Astrocyte of the cerebellum (primary cell): ENCODE measurements around the gene ZDHHC1.
"Not testable (repeated sequence)": the region's sequence is repeated elsewhere in the genome, so short reads cannot be mapped to it uniquely, and the experiment has no call there.

Source experiments
- DNase-seq: peaks from one replicate; pipeline ENCODE4 v3.0.0-alpha.2; 2011; ENCODE audit warnings: low read depth
- H3K4me3 ChIP-seq: 2 replicates; pipeline ENCODE4 v1.5.1; 2011; ENCODE audit warnings: mild to moderate bottlenecking, low read depth, low read length, moderate library complexity
- in situ Hi-C: cut with HindIII; loops from 2 replicates; pipeline ENCODE4 v1.10.0; 2017; ENCODE audit warnings: low sequenced_read_pairs
- TF ChIP-seq, protein P1 (sequence below): IDR thresholded peaks from 2 replicates; pipeline ENCODE4 v1.5.1; 2012; ENCODE audit warnings: low read length, low read depth, moderate library complexity, mild to moderate bottlenecking; ENCODE audit errors: missing control alignments

Gene ZDHHC1

DNA sequence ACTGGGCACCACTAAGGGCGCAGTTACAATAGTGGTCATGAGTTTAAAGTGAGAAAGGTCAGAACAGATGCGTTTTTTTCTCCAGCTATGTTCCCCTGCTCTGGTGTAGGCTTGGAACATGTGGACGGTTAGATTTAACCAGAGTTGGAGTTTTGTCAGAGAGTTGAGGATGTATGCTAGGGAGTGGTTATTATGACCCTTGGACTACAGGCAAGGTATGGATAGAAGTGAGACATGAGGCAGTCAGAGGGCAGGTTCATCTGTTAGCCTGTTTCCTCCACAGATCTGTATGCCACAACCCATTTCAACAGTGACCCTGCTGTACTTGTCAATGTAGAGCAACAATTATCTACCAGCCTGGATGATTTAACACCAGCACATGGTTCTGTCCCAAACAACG lies 45.6 kb downstream of the ZDHHC1 start:
- H3K4me3 ChIP-seq, result no peak overlapping the region
- in situ Hi-C loops, result no loop called here
- TF ChIP-seq, protein P1, sequence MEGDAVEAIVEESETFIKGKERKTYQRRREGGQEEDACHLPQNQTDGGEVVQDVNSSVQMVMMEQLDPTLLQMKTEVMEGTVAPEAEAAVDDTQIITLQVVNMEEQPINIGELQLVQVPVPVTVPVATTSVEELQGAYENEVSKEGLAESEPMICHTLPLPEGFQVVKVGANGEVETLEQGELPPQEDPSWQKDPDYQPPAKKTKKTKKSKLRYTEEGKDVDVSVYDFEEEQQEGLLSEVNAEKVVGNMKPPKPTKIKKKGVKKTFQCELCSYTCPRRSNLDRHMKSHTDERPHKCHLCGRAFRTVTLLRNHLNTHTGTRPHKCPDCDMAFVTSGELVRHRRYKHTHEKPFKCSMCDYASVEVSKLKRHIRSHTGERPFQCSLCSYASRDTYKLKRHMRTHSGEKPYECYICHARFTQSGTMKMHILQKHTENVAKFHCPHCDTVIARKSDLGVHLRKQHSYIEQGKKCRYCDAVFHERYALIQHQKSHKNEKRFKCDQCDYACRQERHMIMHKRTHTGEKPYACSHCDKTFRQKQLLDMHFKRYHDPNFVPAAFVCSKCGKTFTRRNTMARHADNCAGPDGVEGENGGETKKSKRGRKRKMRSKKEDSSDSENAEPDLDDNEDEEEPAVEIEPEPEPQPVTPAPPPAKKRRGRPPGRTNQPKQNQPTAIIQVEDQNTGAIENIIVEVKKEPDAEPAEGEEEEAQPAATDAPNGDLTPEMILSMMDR, result no peak
- no peak for DNase-seq

DNA sequence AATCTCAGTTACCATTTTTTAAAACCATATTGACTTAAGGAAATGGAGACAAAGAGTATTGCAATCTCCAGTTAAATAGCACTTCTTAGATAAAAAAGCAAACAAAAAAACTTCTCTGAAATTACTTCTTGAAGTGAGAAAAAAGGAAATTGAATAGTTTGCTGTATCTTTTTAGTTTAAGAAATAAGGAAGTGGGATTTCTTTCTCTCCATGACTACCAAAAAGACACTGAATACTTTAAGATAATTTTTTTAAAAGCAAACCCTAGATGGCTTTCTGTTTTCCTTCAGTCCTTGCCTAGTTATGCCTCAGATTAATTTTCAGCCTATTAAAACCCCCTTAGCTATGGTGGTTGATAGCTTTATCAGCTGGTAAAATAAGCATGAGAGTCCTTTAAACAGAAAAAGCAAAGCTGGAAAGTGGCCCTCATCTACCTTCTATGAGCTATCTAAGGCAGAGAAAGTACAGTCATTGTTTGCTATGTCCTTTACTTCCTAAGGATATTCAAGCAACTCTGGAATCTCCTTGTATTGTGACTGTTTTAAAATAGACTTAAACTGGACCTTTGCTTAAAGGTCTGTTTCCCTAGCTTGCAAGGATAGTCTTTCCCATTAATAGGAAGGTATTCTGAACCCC lies 51.6 kb downstream of the ZDHHC1 start:
- TF ChIP-seq, protein P1, result no peak
- DNase-seq, result no peak
- in situ Hi-C loops, result loop anchor here (5.0 kb wide), 2 partner anchors 37 to 82 kb away; partner anchors contain the start of genes KCTD19 and LRRC36
- no peak overlapping the region for H3K4me3 ChIP-seq

DNA sequence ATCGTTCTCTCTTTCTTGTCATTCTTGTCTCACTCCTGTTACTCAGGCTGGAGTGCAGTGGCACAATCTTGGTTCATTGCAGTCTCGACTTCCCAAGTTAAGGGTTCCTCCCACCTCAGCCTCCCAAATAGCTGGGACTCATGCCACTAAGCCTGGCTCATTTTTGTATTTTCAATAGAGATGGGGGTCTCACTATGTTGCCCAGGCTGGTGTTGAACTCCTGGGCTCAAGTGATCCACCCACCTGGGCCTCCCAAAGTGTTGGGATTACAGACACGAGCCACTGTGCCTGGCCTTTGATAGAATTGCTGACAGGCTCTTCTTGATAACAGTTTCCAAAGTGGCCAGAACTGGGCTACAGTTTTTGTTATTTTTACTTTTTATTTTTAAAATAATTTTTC lies 55.2 kb downstream of the ZDHHC1 start:
- TF ChIP-seq, protein P1, result no peak
- in situ Hi-C loops, result no loop called here
- DNase-seq, result no peak
- H3K4me3 ChIP-seq, result no peak overlapping the region

DNA sequence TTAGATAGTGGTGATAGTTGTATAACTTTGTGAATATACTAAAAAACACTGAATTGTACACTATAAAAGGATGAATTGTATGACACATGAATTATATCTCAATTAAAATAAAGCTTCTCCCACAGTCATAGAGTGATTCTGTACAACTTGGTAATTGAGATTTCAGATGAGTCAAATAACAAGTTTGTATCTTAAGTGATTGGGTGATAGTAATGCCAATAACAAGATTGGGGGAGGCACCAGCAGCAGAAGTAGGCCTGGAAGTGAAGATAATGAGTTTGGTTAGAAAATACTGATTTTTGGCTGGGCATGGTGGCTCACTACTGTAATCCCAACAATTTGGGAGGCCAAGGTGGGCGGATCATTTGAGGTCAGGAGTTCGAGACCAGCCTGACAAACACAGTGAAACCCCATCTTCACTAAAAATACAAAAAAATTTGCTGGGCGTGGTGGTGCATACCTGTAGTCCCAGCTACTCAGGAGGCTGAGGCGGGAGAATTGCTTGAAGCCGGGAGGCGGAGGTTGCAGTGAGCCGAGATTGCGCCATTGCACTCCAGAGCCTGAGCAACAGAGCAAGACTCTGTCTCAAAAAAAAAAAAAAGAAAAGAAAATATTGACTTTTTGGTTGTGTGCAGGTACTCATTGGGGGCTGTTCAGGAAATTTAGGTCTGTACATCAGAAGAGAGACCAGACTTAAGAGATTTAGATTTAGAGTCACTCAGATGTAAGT lies 56.6 kb downstream of the ZDHHC1 start:
- in situ Hi-C loops, result loop anchor here (10.0 kb wide), 1 partner anchor 85 kb away; no protein-coding TSS in a partner anchor
- H3K4me3 ChIP-seq, DNase-seq: not testable (repeated sequence)

DNA sequence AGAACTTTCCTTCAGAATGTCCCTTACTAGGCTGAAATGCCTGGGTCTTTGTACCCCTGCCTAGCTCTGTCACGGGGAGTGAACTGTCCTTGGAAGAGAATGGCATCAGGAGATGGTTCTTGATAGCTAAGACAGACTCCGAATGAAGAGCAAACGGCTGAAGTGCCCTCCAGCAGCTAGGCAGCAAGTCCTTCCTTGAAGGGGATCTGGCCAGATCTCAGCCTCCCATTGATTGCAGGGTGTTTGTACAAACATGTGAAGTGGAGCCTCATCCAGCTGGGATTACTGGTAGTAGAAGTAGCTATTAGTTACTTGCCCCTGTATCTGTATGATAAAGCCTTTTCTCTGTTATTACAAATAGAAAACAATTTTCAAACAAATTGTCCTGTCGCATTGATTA lies 58.7 kb downstream of the ZDHHC1 start:
- in situ Hi-C loops, result loop anchor here (10.0 kb wide), 1 partner anchor 87 kb away; no protein-coding TSS in a partner anchor

DNA sequence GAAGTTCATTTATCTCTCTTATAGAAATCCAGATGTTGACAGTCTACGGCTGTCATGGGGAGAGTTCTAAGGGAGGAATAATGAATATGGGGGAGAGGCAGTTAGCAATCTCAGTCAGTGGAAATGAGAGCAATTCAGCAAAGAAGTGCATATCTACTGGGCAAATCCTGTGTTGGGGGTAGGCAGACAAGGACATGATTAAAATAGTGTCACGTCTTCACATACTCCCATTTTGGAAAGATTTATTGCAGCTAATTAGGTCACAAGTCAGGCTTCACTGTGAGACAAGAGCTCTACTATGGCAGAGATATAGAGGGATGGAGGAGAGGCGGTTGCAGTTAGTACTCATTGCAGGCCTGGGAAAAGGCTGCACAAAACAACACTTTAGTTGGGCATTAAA lies 59.9 kb downstream of the ZDHHC1 start:
- DNase-seq, result no peak
- in situ Hi-C loops, result loop anchor here (10.0 kb wide), 1 partner anchor 88 kb away; no protein-coding TSS in a partner anchor
- H3K4me3 ChIP-seq, result no peak overlapping the region
- TF ChIP-seq, protein P1, result no peak

More for the DNA sequence above, 58.7 kb downstream of the ZDHHC1 start:
- no peak overlapping the region for H3K4me3 ChIP-seq
- TF ChIP-seq, protein P1, result no peak
- DNase-seq, result no peak

DNA sequence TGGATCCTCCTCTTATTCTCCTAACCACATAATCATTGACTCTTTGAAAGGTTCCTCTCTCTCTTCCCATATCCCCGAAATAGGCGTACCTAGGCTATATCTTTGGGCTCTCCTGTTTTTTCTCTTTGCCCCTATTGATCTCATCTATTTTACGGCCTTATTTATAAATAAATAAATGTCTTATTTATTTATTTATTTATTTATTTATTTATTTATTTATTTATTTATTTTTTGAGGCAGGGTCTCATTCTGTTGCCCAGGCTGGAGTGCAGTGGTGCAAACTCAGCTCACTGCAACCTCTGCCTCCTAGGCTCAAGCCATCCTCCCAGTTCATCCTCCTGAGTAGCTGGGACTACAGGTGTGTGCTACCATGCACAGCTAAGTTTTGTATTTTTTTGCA lies 63.8 kb downstream of the ZDHHC1 start:
- not testable (repeated sequence) for DNase-seq, H3K4me3 ChIP-seq
- in situ Hi-C loops, result loop anchor here (10.0 kb wide), 1 partner anchor 92 kb away; no protein-coding TSS in a partner anchor
